ENCODE results near the gene MGLL.

MGLL gene

DNA sequence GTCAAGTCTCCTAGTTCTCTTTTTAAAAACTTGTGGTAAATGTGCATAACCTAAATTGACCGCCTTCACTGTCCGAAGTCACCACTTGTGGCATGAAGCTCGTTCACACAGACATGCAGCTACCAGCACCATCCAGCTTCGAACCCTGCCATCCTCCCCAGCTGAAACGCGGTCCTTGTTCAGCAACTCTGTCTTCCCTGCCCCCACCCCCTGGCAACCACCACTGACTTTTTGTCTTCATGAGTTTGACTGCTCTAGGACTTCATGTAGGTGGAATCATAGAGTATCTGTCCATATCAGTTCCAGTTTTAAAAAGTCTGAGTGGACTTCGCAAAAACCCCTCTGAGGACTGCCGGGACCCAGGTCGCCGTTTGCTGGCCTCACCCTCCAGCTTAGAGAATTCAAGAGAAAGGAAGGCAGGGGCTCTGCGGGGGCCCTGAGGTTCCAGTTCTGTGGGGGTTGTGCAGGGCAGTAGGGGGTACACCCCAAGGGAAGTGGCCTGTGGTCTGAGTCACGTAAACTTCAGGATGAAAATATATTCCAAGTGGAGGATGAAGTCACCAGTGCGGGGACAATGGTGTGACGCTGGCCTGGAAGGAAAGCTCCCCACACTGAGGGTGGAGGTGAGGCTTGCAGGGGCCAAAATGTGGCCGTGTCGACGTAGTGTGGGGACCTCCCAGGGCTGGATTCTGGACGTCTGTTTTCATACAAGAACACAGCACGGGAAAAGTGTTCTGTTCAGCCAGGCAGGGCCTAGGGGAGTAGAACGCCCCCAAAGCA, 82.0 kb downstream of the MGLL start:
- DNase-seq (ENCODE audit: low read depth) = no peak

DNA sequence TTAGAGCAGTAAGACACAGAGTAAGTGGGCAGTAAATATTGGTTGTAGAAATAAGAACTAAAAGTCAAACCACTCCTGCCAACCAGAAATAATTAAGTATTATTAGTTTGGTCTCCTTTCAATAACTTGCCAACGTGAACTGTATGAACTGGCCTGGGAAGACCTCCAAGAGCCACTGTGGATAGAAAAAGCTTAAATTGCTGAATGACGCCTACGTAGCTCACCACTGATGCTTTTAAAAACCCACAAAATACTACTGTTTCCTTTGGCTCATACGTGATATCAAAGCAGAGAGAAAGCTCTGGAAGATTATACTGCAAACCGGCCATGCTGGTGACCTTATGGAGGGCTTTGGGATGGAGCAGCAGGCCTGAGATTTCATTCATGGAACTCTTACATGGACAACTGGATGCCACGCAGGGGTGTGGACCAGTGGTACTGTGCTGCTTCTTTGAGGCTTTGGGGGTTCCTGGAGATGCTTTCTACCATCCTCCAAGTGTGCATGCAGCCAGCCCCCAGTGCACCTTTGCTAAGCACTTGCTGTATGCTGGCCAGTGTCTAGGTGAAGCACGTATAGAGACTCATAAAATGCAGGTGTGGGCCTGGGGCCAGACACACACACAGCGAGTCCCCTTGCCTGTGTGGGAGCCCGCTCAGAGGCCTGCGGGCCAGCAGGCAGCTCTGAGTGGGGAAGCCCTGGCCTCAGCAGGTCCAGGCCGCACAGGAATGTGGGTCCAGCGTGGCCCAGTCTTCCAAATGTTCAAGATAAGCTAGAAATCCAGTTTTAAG, 82.8 kb downstream of the MGLL start:
- DNase-seq (ENCODE audit: low read depth) = no peak

GRCh38 chr3:127738192-127738840, 84.0 kb downstream of the MGLL start:
- no peak for DNase-seq (ENCODE audit: low read depth)

GRCh38 chr3:127736801-127737539, 85.3 kb downstream of the MGLL start:
- DNase-seq (ENCODE audit: low read depth) = no peak

- peak; percentile 42 for DNase-seq (ENCODE audit: low read depth)
These were observed 86.3 kb downstream of the MGLL start for GRCh38 chr3:127735767-127736693.

DNA sequence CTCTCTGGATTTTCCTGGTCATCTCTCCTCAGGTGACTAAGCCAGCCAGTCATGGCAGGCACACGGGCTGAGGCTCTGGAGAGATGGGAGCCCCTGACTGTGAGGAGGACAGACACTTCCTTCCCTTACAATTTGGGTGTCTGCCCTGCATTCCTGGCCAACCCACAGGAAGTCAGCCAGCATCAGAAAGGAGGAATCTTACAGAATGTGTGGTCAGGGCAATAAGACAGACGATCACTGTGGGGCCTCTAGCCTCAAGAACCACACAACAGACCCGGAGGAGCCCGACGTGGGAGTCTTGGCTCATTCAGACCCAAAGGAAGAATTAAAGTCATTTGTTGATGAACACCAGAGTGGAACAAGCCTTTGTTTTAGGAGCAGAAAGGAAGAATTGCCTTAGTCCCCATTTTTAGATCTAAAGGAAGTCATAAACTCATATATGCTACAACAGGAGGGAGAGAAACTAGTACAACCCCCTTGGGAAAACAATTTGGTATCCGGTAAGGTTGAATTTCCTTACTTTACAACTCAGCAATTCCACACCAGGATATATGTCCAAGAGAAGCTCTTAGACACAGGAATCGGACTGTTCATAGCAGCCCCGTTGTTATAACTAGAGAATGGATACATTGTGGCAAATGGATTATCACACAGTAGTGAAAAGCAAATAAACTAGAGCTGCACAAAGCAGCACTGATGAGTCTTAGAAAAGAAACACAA, 87.4 kb downstream of the MGLL start:
- peak; percentile 95 for DNase-seq (ENCODE audit: low read depth)

DNA sequence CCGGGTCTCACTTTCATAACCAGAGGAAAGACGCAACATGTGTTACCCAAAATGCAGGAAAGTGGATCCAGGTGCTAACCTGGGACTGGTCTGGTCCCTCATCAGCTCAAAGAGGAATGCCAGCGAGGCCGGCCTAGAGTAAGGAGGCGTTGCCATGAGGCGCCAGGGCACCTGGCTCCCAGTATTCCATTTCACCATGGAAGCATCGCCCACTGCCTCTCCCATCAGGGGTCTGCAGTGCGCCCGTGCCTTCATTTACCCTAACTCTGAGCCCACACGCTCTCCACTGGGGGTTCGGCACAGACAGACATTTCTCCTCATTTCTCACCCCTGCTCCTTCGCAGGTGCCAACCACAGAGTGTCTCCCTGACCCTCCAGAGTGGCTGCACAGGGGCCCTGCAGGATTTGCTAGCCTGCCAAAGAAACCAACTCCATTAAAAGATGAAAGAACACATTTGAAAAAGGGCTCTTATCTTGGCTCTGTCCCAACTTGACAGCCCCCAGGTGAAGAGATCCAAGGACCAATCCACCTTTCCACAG, 88.1 kb downstream of the MGLL start:
- DNase-seq (ENCODE audit: low read depth) = no peak

DNA sequence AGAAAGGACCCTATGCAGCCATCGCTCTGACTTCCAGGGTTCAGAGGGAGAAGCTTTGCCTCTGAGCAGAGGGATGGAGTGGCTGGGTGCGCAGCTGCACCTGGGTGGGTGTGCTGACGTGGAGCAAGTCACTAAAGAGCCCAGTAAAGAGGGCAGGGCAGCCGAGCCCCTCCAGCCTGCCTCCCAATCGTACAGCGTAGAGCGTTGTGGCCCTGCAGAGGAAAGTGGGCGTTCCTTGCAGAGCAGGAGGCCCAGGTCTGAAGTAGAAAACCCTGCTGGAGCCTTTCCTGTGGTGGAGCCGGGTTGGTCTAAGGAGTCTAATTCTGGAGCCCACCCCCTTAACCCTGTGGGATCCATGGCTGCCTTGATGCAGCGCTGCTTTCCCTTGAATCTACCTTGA, 88.5 kb downstream of the MGLL start:
- no peak for DNase-seq (ENCODE audit: low read depth)

- no peak for DNase-seq (ENCODE audit: low read depth)
These were observed 89.4 kb downstream of the MGLL start for GRCh38 chr3:127732879-127733350.

DNA sequence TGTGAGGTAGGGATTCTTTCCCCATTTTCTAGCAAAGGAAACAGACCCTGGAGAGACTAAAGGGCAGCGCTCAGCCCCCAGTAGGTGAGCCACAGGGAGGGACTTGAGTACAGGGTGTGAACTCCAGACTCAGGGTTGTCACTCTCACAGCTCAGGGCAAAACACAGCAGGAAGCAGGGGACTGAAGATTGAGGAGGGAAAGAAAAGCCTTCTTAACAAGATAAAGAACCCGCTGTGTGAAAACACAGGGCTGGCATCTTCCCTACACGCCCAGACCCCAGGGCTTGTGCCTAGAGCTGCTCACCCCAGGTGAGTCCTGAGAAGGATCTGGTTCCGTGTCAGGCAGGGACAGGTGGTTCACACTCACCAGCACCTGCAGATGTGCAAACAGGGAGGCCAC, 90.0 kb downstream of the MGLL start:
- DNase-seq (ENCODE audit: low read depth) = no peak

- no peak for DNase-seq (ENCODE audit: low read depth)
These were observed 90.6 kb downstream of the MGLL start for GRCh38 chr3:127731546-127732289.

GRCh38 chr3:127730666-127731295, 91.5 kb downstream of the MGLL start:
- DNase-seq (ENCODE audit: low read depth) = no peak

DNA sequence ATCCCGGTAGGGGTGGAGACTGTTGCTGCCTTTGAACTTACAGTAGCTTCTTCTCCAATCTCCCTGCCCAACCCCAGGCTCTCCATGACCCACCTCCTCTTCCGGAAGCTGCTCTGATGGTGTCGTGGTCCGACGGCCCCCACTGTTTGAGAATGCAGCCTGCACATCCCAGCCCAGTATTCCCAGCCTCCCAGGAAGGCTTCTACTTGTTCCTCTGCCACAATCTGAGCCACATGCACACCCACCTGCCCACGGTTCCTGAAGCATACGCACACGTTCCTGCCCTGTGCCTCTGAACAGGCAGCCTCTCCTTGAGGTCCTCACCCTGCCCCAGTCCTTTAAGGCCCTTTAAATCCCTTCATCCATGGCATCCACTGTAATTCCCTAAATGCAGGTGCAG, 92.1 kb downstream of the MGLL start:
- no peak for DNase-seq (ENCODE audit: low read depth)

DNA sequence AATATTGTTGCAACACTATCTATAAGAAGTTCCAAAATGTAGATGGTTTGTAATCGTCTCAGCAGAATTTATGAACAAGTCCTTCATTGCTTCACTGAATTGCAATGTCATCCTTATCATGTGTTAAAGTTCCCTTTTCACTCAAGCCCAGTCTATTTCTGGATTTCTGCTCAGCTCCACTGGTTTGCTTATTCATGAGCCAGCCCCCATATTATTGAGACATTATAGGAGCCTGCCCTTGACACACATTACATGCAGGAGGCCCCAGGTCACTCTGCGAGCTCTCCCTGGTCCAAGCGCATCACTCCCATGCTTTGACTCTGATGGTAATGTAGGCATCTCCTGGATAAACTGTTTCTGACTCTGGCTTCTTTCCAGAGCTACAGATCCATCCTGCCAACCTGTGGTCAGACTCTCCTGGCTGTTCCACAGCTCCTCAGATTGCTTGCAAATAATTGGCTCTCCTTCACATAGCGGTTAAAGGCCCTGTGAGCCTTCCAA, 92.7 kb downstream of the MGLL start:
- DNase-seq (ENCODE audit: low read depth) = no peak

DNA sequence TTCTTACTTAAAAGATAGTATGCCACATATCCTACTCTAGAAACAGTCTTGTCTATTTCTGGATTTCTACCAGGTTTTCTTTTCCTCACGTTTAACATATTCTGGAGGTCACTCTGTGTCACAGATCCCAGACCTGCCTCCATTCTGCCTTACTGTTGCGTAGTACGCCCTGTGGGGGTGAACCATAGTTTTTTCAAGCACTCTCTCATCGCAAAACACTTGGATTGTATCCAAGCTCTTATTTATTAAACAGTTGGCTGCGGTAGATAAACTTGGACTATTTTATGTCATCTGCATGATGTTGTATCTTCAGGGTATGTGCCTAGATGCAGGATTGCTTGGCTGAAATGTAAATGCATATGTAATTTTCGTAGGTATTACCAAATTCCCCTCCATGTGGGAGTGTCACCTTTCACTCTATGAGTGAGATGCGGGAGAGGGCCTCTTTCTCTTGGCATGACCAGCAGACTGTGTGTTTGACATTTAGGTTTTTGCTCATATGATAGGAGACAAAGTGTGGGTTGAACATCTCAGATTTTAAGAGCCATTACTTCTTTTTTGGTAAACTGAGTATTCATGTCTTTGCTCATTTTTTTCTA, 93.8 kb downstream of the MGLL start:
- no peak for DNase-seq (ENCODE audit: low read depth)

- DNase-seq (ENCODE audit: low read depth) = no peak
These were observed 95.4 kb downstream of the MGLL start for GRCh38 chr3:127726894-127727293.

- no peak for DNase-seq (ENCODE audit: low read depth)
These were observed 99.2 kb downstream of the MGLL start for GRCh38 chr3:127723011-127723567.

All from non-pigmented ciliary epithelial cell (primary cell).